WERI-Rb-1 (cell line): ENCODE data around the gene OBSCN.
A peak's percentile ranks its signal among the peaks of the same experiment; 100 is the strongest.

ENCODE experiments used
- DNase-seq: peaks from one replicate; pipeline ENCODE4 v3.0.0-alpha.2; 2020
- H3K27ac ChIP-seq: fragments of 250-450 bp; sonication (Bioruptor Pico); 2 replicates; pipeline ENCODE4 v1.5.1; 2020; ENCODE audit warnings: mild to moderate bottlenecking, moderate library complexity
- H3K27me3 ChIP-seq: fragments of 250-450 bp; sonication (Bioruptor Pico); 2 replicates; pipeline ENCODE4 v1.5.1; 2021; ENCODE audit warnings: mild to moderate bottlenecking, low read depth, moderate library complexity; ENCODE audit not compliant: insufficient read depth, severe bottlenecking
- H3K36me3 ChIP-seq: fragments of 250-450 bp; sonication (Bioruptor Pico); 2 replicates; pipeline ENCODE4 v1.5.1; 2020; ENCODE audit warnings: mild to moderate bottlenecking, moderate library complexity
- H3K4me3 ChIP-seq: 2 replicates; pipeline ENCODE4 v1.5.1; 2011; ENCODE audit warnings: low read depth, mild to moderate bottlenecking, control low read depth, low read length
- H3K9me3 ChIP-seq: fragments of 250-450 bp; sonication (Bioruptor Pico); 2 replicates; pipeline ENCODE4 v1.5.1; 2021; ENCODE audit warnings: mild to moderate bottlenecking, moderate library complexity; ENCODE audit not compliant: severe bottlenecking
- TF ChIP-seq, protein P1 (sequence below): IDR thresholded peaks from 2 replicates; pipeline ENCODE4 v1.5.1; 2011; ENCODE audit warnings: low read depth, mild to moderate bottlenecking, control low read depth, inconsistent platforms, low read length

Gene OBSCN

DNA sequence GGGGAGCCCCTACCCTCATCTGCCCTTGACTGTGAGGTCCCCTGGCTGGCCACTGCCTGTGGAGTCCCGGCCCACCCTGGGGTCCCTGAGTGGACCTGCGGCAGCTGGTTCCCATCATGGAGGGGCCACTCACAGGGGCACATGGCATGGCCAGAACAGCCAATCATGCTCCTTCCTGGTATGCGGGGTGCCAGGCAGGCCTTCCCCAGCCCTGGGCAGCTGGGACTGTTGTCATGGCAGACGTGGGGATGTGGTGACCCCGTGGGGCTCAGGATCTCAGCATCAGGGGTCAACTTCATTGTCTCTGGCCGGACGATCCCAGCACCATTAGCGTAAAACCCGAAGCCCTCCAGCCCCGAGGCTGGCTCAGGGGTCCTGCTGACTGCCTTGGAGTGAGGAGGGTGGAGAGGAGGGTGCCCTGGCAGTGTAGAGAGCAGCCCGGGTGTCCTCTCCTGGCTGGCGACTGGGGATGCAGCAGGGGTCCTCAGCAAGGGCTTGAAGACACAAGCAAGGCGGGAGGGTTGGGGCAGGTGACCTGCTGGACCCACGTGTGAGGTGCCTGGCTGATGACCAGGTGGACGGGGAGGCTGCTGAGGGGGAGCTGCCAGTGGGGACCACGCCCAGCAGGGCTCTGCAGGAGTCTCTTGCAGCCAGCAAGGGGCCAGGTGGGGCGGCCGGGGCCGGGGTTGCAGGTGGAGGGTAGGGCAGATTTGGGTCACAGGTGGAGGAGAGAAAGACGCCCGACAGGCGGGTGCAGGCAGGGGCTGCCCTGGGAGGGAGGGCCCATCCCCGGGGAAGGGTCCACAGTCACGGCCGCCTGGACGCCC, 153.7 kb downstream of the OBSCN start:
- Histone ChIP-seq H3K36me3 (no peaks in the 10 kb centered on the region), H3K27ac (no peak overlapping the region), H3K4me3 (no peak overlapping the region), H3K27me3 (no peaks in the 10 kb centered on the region), H3K9me3 (no peaks in the 10 kb centered on the region)
- TF ChIP-seq, protein P1, sequence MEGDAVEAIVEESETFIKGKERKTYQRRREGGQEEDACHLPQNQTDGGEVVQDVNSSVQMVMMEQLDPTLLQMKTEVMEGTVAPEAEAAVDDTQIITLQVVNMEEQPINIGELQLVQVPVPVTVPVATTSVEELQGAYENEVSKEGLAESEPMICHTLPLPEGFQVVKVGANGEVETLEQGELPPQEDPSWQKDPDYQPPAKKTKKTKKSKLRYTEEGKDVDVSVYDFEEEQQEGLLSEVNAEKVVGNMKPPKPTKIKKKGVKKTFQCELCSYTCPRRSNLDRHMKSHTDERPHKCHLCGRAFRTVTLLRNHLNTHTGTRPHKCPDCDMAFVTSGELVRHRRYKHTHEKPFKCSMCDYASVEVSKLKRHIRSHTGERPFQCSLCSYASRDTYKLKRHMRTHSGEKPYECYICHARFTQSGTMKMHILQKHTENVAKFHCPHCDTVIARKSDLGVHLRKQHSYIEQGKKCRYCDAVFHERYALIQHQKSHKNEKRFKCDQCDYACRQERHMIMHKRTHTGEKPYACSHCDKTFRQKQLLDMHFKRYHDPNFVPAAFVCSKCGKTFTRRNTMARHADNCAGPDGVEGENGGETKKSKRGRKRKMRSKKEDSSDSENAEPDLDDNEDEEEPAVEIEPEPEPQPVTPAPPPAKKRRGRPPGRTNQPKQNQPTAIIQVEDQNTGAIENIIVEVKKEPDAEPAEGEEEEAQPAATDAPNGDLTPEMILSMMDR = no peak
- DNase-seq = no peak

DNA sequence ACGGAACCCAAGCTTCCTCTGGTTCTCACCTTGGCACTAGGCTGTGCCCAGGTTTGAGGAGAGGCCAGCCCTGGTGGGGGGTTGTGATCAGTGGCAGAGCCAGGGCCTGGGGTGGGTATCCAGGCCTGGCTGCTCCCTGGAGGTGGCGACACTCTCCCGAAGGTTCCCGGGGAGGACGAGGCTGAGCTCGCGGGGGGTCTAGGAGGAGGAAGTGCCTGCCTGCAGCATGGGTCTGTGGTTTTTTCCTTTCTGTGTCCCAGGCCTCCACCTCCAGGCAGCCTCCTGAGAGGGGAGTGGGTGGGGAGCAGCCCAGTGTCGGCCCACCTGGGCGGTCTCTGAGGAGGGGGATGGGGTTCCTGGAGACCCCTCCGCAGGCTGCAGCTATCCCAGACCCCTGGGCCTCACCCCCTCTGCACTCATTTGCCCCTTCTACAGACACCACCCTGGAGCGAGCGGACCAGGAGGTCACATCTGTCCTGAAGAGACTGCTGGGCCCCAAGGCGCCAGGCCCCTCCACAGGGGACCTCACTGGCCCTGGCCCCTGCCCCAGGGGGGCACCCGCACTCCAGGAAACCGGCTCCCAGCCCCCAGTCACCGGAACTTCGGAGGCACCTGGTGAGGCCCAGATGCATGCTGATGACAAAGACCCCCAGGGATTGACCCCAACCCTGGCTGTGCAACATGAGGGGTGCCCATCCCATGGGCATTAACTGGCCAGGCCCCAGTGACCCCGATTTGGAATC, 154.5 kb downstream of the OBSCN start:
- Histone ChIP-seq H3K9me3 (no peaks in the 10 kb centered on the region), H3K4me3 (no peak overlapping the region), H3K27me3 (no peaks in the 10 kb centered on the region), H3K27ac (no peak overlapping the region), H3K36me3 (no peaks in the 10 kb centered on the region)
- no peak for DNase-seq
- TF ChIP-seq, protein P1 = no peak

DNA sequence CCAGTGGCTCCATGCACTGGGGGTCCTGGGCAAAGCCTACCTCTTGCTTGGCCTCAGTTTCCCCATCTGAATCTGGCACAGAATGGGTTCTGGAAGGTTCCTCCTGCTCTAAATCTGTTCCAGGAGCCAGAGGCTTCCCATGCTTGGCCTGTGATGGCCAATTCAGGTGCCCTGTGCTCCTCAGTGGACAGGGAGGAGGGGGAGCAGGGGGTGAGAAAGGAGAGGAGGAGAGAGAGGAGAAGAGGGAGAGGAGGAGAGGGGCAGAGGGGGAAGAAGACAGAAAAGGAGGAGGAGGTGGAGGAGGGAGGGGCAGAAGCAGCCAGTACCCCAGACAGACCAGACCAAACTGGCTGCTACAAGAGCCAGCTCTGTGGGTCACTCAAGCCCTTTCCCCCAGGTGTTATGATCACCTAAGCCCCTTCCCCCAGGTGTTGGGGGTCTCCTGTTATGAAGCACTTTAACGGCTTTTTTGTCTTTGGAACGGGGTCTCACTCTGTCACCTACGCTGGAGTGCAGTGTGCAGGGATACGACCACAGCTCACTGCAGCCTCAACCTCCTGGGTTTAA, 155.1 kb downstream of the OBSCN start:
- H3K27ac ChIP-seq = no peak overlapping the region
- no peaks in the 10 kb centered on the region for H3K27me3 ChIP-seq
- H3K4me3 ChIP-seq = no peak overlapping the region
- H3K9me3 ChIP-seq = no peaks in the 10 kb centered on the region
- DNase-seq = no peak
- H3K36me3 ChIP-seq = no peaks in the 10 kb centered on the region
- TF ChIP-seq, protein P1 = no peak

DNA sequence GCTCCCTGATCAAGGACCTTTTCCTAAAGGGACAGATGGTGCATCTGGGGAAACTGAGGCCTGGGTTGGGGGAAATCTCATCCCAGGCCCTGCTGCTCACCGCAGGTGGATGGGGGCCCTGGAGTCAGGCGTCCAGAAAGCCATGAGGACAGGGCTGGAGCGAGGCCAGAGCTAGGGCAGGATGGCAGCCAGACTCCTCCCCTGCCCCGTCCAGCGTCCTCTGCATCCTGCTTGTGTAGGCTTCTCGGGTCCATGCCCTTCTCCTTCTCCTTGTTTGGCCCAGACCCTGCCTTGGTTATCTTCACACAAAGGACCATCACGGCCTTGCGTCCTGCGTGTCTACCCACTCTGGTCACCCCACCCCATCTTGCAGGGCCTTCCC, 155.8 kb downstream of the OBSCN start:
- Histone ChIP-seq H3K27ac (no peak overlapping the region), H3K27me3 (no peaks in the 10 kb centered on the region), H3K36me3 (no peaks in the 10 kb centered on the region), H3K4me3 (no peak overlapping the region), H3K9me3 (no peaks in the 10 kb centered on the region)
- no peak for DNase-seq
- TF ChIP-seq, protein P1 = no peak

DNA sequence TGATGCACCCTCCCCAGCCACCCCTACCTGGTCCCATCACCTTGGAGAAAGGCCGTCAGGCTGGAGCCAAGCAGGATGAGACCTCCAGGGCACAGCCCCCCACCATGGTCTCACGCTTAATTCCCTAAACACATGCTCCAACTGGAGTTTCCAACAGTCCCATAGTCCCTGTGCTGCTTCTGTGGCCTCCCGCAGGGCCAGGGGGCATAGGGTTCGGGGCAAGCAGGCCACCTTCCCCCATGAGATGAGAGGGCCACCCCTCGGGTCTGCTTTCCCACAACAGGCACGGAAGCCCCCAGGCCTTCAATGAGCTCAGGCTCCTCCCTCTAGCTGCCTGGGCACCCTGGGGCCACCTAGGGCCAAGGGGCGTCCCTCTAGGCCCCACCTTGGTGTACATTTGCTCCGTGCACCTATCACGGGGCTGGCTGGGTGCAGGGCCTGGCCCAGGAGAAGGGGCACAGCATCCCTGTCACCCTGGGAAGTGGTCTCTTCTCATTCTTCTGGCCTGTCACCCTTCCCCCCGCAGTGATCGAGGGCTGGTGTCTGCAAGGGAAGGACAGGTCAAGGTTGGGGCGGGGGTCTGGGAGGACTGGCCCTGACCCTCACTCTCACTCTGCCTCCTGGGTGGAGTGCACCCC, 156.3 kb downstream of the OBSCN start:
- no peak overlapping the region for H3K27ac ChIP-seq
- no peaks in the 10 kb centered on the region for H3K9me3 ChIP-seq
- no peaks in the 10 kb centered on the region for H3K27me3 ChIP-seq
- H3K36me3 ChIP-seq = no peaks in the 10 kb centered on the region
- no peak overlapping the region for H3K4me3 ChIP-seq
- TF ChIP-seq, protein P1 = no peak
- peak; percentile 2 for DNase-seq
